NCI-H2227 (cell line): ENCODE measurements around the gene NT5DC1.

Experiments used
- DNase-seq: peaks from one replicate; lab custom pipeline; 2025; ENCODE audit not compliant: unreplicated experiment; lab: John Stamatoyannopoulos, UW

Gene NT5DC1

GRCh38 chr6:116189472-116189871 lies 88.8 kb downstream of the NT5DC1 start:
- DNase-seq: no peak

- DNase-seq: no peak
Measured at GRCh38 chr6:116190550-116190949, 89.9 kb downstream of the NT5DC1 start.

GRCh38 chr6:116191881-116192280 lies 91.2 kb downstream of the NT5DC1 start:
- no peak for DNase-seq

GRCh38 chr6:116192786-116193185 lies 92.1 kb downstream of the NT5DC1 start:
- DNase-seq: no peak

GRCh38 chr6:116196841-116197240 lies 96.2 kb downstream of the NT5DC1 start:
- no peak for DNase-seq

- DNase-seq: no peak
Measured at GRCh38 chr6:116200619-116201249, 100.1 kb downstream of the NT5DC1 start.

- no peak for DNase-seq
Measured at GRCh38 chr6:116201538-116201937, 100.9 kb downstream of the NT5DC1 start.

- DNase-seq: no peak
Measured at GRCh38 chr6:116205281-116205680, 104.6 kb downstream of the NT5DC1 start.

GRCh38 chr6:116206231-116206903 lies 105.7 kb downstream of the NT5DC1 start:
- DNase-seq: no peak

- DNase-seq: no peak
Measured at GRCh38 chr6:116208056-116208785, 107.6 kb downstream of the NT5DC1 start.

GRCh38 chr6:116210316-116210715 lies 109.7 kb downstream of the NT5DC1 start:
- no peak for DNase-seq

- DNase-seq: no peak
Measured at GRCh38 chr6:116210750-116211425, 110.2 kb downstream of the NT5DC1 start.

GRCh38 chr6:116214681-116215080 lies 114.0 kb downstream of the NT5DC1 start:
- DNase-seq: no peak

GRCh38 chr6:116215414-116215813 lies 114.8 kb downstream of the NT5DC1 start:
- DNase-seq: no peak

GRCh38 chr6:116217069-116217468 lies 116.4 kb downstream of the NT5DC1 start:
- DNase-seq: peak; percentile 36

GRCh38 chr6:116218172-116218633 lies 117.5 kb downstream of the NT5DC1 start:
- peak; percentile 3 for DNase-seq

GRCh38 chr6:116218866-116219265 lies 118.2 kb downstream of the NT5DC1 start:
- no peak for DNase-seq

- DNase-seq: no peak
Measured at GRCh38 chr6:116221067-116221466, 120.4 kb downstream of the NT5DC1 start.

- no peak for DNase-seq
Measured at GRCh38 chr6:116221911-116222310, 121.3 kb downstream of the NT5DC1 start.

- DNase-seq: no peak
Measured at GRCh38 chr6:116223355-116223754, 122.7 kb downstream of the NT5DC1 start.

GRCh38 chr6:116229287-116229913 lies 128.7 kb downstream of the NT5DC1 start:
- DNase-seq: peak; percentile 96
